ENCODE data around the gene HEPACAM. TPM values are rescaled to one million over a fixed set of nuclear protein-coding genes. Genes with fewer than 3 reads are reported as not detected.
A peak's percentile ranks its signal among the peaks of the same experiment; 100 is the strongest.

Gene HEPACAM
- total RNA-seq, 2 donors from 2014 or later: 0.26 to 7.9 TPM

DNA sequence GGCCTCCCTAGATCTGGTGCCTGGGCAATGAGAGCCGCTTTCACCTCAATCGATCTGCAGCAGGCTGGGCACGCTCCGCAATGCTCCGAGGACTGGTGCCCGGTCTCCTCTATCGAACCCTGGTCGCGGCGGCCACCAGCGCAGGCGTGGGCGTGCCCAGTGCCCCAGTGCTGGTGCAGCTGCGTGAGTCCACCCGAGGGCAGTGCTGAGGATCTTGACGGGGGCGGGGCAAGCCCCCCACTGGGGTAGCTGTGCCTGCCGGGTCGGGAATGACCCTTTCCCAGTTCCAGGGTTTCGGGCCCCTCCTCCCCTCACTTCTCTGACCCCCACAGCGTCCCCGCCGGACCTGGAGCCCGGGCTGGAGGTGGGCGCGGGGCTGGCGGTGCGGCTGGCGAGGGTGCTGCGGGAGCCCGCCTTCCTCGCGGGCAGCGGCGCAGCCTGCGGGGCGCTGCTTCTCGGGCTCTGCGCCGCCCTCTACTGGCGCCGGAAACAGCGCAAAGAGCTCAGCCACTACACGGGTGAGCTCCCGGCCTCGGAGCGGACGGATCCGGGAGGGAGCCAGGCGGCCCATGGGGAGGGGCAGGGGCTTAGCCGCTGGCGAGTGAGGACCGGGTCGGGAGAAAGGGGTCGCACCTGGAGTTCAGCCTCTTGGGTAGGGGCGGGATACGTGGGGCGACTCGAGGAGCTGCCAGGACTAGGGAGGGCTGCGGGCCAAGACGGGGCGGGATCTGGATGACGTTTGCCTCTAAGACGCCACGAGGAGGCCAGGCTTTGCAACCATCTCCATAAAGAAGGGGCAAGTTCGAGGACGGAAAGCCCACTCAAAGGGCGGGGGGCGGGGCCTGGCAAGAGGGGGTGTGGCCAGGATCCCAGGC is 59.7 kb downstream of the HEPACAM start:
- peak overlapping the region; percentile 67 to 83 (median 78) for H3K27ac ChIP-seq
- H3K27me3 ChIP-seq: no peaks in the 10 kb centered on the region
- peak; percentile 93 for ATAC-seq
- intact Hi-C loops (cut with DNase I): no loop called here
- DNase-seq: peak; percentile 79 to 86 (median 82)
- H3K9me3 ChIP-seq: no peaks in the 10 kb centered on the region
- H3K4me1 ChIP-seq: peaks cover 18% of the 10 kb centered on the region
- no peaks in the 10 kb centered on the region for H3K36me3 ChIP-seq (replicated peaks in 1 of 2; ENCODE audit: insufficient read depth in 1 of 2, low read depth in 2 of 2)
- 0 to 1% methylated on average over 14 to 56 of the region's 69 CpGs for WGBS, 2 donors
- peak overlapping the region in 1 of 2 donors; percentile 19 for H3K4me3 ChIP-seq
- TF ChIP-seq POLR2A (IDR thresholded peaks at IDR 0.05) (peak; percentile 32 to 63 (median 63)), CTCF (IDR thresholded peaks at IDR 0.05) (peak; percentile 69 to 90 (median 81))

DNA sequence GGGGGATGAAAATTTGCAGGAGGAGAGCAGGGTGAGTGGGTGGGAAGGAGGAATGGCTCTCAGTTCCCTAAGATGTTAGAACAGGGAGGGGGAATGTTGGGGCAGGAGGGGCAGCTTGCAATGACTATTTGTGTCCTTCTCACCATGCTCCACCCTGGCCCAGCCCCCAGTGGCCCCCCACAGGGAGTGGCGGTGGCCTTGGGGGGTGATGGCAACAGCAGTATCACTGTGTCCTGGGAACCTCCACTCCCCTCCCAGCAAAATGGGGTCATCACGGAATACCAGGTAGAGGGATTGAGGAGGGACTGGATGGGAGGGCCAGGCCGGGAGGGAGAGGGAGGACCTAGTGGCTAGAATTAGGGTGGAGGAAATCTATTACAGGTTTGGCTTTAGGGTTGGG is 60.4 kb downstream of the HEPACAM start:
- 48% methylated on average over 3 of the region's 3 CpGs for WGBS, 2 donors
- TF ChIP-seq POLR2A (IDR thresholded peaks at IDR 0.05): no peak
- no peak for TF ChIP-seq CTCF (IDR thresholded peaks at IDR 0.05)
- no peak overlapping the region for H3K4me3 ChIP-seq
- H3K9me3 ChIP-seq: no peaks in the 10 kb centered on the region
- intact Hi-C loops (cut with DNase I): no loop called here
- ATAC-seq (no peak), DNase-seq (no peak)
- no peak overlapping the region for H3K27ac ChIP-seq
- peaks cover 0 to 3% of the 10 kb centered on the region in 2 donors for H3K27me3 ChIP-seq
- H3K4me1 ChIP-seq: peaks cover 18% of the 10 kb centered on the region
- no peaks in the 10 kb centered on the region for H3K36me3 ChIP-seq (replicated peaks in 1 of 2; ENCODE audit: insufficient read depth in 1 of 2, low read depth in 2 of 2)

- H3K4me3 ChIP-seq: no peak overlapping the region
- no peak for DNase-seq
- H3K36me3 ChIP-seq (replicated peaks in 1 of 2; ENCODE audit: insufficient read depth in 1 of 2, low read depth in 2 of 2): no peaks in the 10 kb centered on the region
- TF ChIP-seq CTCF (IDR thresholded peaks at IDR 0.05): no peak
- no peak for TF ChIP-seq POLR2A (IDR thresholded peaks at IDR 0.05)
- no peak overlapping the region for H3K27ac ChIP-seq
- 87 to 89% methylated on average over 7 of the region's 7 CpGs for WGBS, 2 donors
- no peaks in the 10 kb centered on the region for H3K9me3 ChIP-seq
- H3K27me3 ChIP-seq: peaks cover 0 to 10% of the 10 kb centered on the region in 2 donors
- H3K4me1 ChIP-seq: peaks cover 18% of the 10 kb centered on the region
- intact Hi-C loops (cut with DNase I): no loop called here
- no peak for ATAC-seq
Measured at GRCh38 chr11:124874571-124875255, 61.1 kb downstream of the HEPACAM start.

- Histone ChIP-seq H3K4me3 (no peak overlapping the region), H3K4me1 (peaks cover 22% of the 10 kb centered on the region), H3K9me3 (no peaks in the 10 kb centered on the region), H3K27ac (no peak overlapping the region), H3K27me3 (peaks cover 0 to 17% of the 10 kb centered on the region in 2 donors), H3K36me3 (replicated peaks in 1 of 2; ENCODE audit: insufficient read depth in 1 of 2, low read depth in 2 of 2) (no peaks in the 10 kb centered on the region)
- TF ChIP-seq CTCF (IDR thresholded peaks at IDR 0.05): no peak
- TF ChIP-seq POLR2A (IDR thresholded peaks at IDR 0.05): no peak
- ATAC-seq (no peak), DNase-seq (no peak)
- 72 to 79% methylated on average over 8 of the region's 8 CpGs for WGBS, 2 donors
- intact Hi-C loops (cut with DNase I): no loop called here
Measured at GRCh38 chr11:124873951-124874350, 61.9 kb downstream of the HEPACAM start.

All from body of pancreas (tissue), 4 donors.